A549 (cell line): ENCODE measurements around the gene ACTA2.

Source experiments
- FOSL2 ChIP-seq, 2 experiments: fragments of 450-650 bp in 1 of 2; fragments of >200 bp in 1 of 2; sonication (Bioruptor Twin) in 1 of 2; formaldehyde crosslinking; IDR thresholded peaks; 2 replicates each; pipeline versions ENCODE4 v1.5.0 to v1.6.1; 2016 to 2020; ENCODE audit warnings: mild to moderate bottlenecking in 1 of 2, moderate library complexity in 1 of 2
- PHF8 ChIP-seq: fragments of 200-600 bp; sonication (generic); IDR thresholded peaks from 2 replicates; pipeline ENCODE4 v1.6.1; 2016; ENCODE audit warnings: low read depth, mild to moderate bottlenecking, antibody characterized with exemption, moderate library complexity, borderline replicate concordance
- TF ChIP-seq, protein P1 (sequence below): fragments of >200 bp; sonication (Bioruptor Twin); formaldehyde crosslinking; IDR thresholded peaks from 3 replicates; pipeline ENCODE4 v1.5.1; 2016
- TF ChIP-seq, protein P2 (sequence below): fragments of 450-650 bp; IDR thresholded peaks from 2 replicates; pipeline ENCODE4 v1.6.1; 2014; ENCODE audit warnings: antibody characterized with exemption

DNA sequence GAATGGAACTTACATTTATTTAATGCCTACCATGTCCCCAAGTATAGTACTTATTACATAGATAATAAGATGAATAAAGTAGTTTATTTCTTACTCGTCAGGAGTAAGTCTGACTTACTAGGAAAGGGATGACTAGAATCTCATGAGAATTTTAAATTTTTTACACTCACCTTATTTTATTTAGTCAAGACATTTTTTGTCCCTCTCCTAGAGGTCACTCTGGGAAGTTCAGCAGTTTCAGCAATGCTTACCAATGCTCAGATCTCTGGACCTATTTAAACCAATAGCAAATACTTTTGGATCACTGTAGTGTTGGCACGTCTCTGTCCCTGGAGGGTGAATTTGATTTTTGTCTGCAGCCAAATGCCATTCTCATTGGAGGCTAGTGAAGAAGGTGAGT, 10.7 kb upstream of the ACTA2 start:
- TF ChIP-seq, protein P1, sequence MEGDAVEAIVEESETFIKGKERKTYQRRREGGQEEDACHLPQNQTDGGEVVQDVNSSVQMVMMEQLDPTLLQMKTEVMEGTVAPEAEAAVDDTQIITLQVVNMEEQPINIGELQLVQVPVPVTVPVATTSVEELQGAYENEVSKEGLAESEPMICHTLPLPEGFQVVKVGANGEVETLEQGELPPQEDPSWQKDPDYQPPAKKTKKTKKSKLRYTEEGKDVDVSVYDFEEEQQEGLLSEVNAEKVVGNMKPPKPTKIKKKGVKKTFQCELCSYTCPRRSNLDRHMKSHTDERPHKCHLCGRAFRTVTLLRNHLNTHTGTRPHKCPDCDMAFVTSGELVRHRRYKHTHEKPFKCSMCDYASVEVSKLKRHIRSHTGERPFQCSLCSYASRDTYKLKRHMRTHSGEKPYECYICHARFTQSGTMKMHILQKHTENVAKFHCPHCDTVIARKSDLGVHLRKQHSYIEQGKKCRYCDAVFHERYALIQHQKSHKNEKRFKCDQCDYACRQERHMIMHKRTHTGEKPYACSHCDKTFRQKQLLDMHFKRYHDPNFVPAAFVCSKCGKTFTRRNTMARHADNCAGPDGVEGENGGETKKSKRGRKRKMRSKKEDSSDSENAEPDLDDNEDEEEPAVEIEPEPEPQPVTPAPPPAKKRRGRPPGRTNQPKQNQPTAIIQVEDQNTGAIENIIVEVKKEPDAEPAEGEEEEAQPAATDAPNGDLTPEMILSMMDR = no peak
- TF ChIP-seq PHF8 = no peak
- TF ChIP-seq, protein P2, sequence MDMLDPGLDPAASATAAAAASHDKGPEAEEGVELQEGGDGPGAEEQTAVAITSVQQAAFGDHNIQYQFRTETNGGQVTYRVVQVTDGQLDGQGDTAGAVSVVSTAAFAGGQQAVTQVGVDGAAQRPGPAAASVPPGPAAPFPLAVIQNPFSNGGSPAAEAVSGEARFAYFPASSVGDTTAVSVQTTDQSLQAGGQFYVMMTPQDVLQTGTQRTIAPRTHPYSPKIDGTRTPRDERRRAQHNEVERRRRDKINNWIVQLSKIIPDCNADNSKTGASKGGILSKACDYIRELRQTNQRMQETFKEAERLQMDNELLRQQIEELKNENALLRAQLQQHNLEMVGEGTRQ = no peak
- TF ChIP-seq FOSL2 (IDR thresholded peaks at IDR 0.05) = no peak
- TF ChIP-seq FOSL2 (CRISPR knock-in tag; IDR thresholded peaks at IDR 0.05) = no peak
